HFF-Myc (cell line): ENCODE data around the gene RASSF5.

Source experiments
- DNase-seq: peaks from one replicate; pipeline ENCODE4 v3.0.0-alpha.2; 2011; ENCODE audit warnings: low read depth; ENCODE audit errors: extremely low read depth
- H3K4me3 ChIP-seq: replicated peaks from 2 replicates; pipeline ENCODE4 v1.5.1; 2011; ENCODE audit warnings: low read depth, mild to moderate bottlenecking, control low read depth, low read length
- CTCF ChIP-seq: IDR thresholded peaks from 2 replicates; pipeline ENCODE4 v1.5.1; 2012; ENCODE audit warnings: mild to moderate bottlenecking, low read depth, low read length, control low read depth; ENCODE audit errors: missing control alignments

RASSF5 gene

DNA sequence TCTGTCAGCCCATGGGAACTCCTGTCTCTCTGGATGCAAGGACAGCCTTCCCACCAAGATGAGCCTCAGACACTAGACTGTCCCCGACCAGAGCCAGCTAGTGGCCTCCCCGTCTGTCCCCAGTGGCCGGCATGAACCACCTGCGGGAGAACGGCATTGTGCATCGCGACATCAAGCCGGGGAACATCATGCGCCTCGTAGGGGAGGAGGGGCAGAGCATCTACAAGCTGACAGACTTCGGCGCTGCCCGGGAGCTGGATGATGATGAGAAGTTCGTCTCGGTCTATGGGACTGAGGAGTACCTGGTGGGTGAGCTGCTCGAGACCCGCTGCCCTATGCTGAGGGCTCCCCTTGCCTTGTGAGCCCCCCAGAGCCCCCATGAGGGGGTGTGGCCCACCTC is 31.3 kb upstream of the RASSF5 start:
- H3K4me3 ChIP-seq: no peak overlapping the region
- TF ChIP-seq CTCF: no peak
- DNase-seq: no peak

GRCh38 chr1:206476591-206476990 is 30.7 kb upstream of the RASSF5 start:
- H3K4me3 ChIP-seq: no peak overlapping the region
- no peak for TF ChIP-seq CTCF
- no peak for DNase-seq

DNA sequence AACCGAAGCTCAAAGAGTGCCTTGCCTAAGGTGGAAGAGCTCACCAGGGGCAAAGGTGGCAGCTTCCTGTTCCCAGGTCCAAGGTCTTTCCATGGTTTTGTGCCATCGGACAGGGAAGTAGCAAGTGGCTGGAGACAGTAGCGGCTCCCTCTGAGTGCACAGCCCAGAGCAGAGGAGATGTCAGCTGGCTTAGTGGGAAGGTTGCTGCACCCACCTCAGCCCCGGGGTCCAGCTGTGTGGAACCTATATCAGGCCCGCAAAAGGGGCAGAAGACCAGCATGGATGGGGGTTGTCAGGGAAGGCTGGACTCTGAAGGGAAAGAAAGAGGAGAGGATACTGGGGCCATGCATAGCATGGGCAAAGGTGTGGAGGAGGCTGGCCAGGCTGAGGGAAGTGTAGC is 30.2 kb upstream of the RASSF5 start:
- DNase-seq: no peak
- TF ChIP-seq CTCF: no peak
- H3K4me3 ChIP-seq: no peak overlapping the region

GRCh38 chr1:206477581-206478380 is 29.6 kb upstream of the RASSF5 start:
- no peak for TF ChIP-seq CTCF
- DNase-seq: no peak
- no peak overlapping the region for H3K4me3 ChIP-seq

DNA sequence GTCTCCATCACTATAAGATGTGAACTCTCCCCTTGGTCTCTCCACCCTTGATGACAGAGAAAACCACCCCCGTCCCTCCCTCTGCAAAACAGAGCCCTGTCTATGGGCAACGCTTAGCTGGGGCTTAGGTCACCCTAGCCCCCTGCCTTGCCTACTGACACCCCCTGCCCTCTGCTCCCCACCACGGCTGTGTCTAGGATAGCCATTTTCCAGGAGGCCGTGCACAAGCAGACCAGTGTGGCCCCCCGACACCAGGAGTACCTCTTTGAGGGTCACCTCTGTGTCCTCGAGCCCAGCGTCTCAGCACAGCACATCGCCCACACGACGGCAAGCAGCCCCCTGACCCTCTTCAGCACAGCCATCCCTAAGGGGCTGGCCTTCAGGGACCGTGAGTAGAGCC is 28.6 kb upstream of the RASSF5 start:
- no peak for TF ChIP-seq CTCF
- H3K4me3 ChIP-seq: no peak overlapping the region
- DNase-seq: no peak

- DNase-seq: no peak
- no peak overlapping the region for H3K4me3 ChIP-seq
- TF ChIP-seq CTCF: peak; percentile 85
Observed at GRCh38 chr1:206479183-206480125, 27.9 kb upstream of the RASSF5 start.
